Liver (tissue), 9 donors: ENCODE results near the gene SERINC3. TPM values are rescaled to one million over a fixed set of nuclear protein-coding genes. Genes with fewer than 3 reads are reported as not detected.

Source experiments
- DNase-seq: peaks from one replicate; pipeline ENCODE4 v3.0.0-alpha.2; 2017; ENCODE audit warnings: low spot score
- H3K27ac ChIP-seq, 2 donors: one replicate each; pipeline ENCODE4 v1.7.0; 2013; ENCODE audit warnings: inconsistent platforms in 2 of 2, low read length in 2 of 2, control low read depth in 1 of 2, low read depth in 1 of 2, mild to moderate bottlenecking in 1 of 2
- H3K27me3 ChIP-seq, 4 donors: one replicate each; pipeline versions ENCODE4 v1.6.1 to v1.7.0; 2013; ENCODE audit warnings: low read length in 3 of 4, inconsistent platforms in 1 of 4, mild to moderate bottlenecking in 1 of 4, moderate library complexity in 1 of 4; ENCODE audit not compliant: control insufficient read depth in 4 of 4, insufficient read depth in 4 of 4
- H3K36me3 ChIP-seq, 4 donors: one replicate each; pipeline versions ENCODE4 v1.6.1 to v1.7.0; 2013; ENCODE audit warnings: low read length in 3 of 4, mild to moderate bottlenecking in 3 of 4, low read depth in 1 of 4, moderate library complexity in 1 of 4; ENCODE audit not compliant: control insufficient read depth in 4 of 4, insufficient read depth in 3 of 4
- H3K4me1 ChIP-seq, 4 donors: one replicate each; pipeline versions ENCODE4 v1.6.1 to v1.7.0; 2013; ENCODE audit warnings: low read length in 3 of 4, mild to moderate bottlenecking in 3 of 4, moderate library complexity in 1 of 4; ENCODE audit not compliant: control insufficient read depth in 4 of 4, insufficient read depth in 4 of 4
- H3K4me3 ChIP-seq, 3 donors: one replicate each; pipeline versions ENCODE4 v1.6.1 to v1.7.0; 2013; ENCODE audit warnings: low read length in 3 of 3, control low read depth in 1 of 3, low read depth in 1 of 3, mild to moderate bottlenecking in 1 of 3
- H3K9ac ChIP-seq, 2 donors: one replicate each; pipeline ENCODE4 v1.7.0; 2013; ENCODE audit warnings: low read length in 2 of 2, mild to moderate bottlenecking in 2 of 2, moderate library complexity in 2 of 2, control low read depth in 1 of 2, low read depth in 1 of 2
- H3K9me3 ChIP-seq, 4 donors: one replicate each; pipeline versions ENCODE4 v1.6.1 to v1.7.0; 2013; ENCODE audit warnings: low read length in 3 of 4; ENCODE audit not compliant: control insufficient read depth in 4 of 4
- CTCF ChIP-seq: fragments of 150-350 bp; IDR thresholded peaks from 2 replicates; pipeline ENCODE4 v1.5.1; 2017; ENCODE audit warnings: improper control_type of control experiment, low read depth, low read length; ENCODE audit not compliant: missing input control
- EGR1 ChIP-seq, 2 donors: IDR thresholded peaks; 2 replicates each; pipeline ENCODE4 v1.6.1; 2016 to 2018; ENCODE audit warnings: antibody characterized with exemption in 2 of 2, low read depth in 2 of 2
- FOXA1 ChIP-seq: IDR thresholded peaks from 2 replicates; pipeline ENCODE4 v1.6.1; 2016; ENCODE audit warnings: antibody characterized with exemption
- FOXA2 ChIP-seq: IDR thresholded peaks from 2 replicates; pipeline ENCODE4 v1.6.1; 2016; ENCODE audit warnings: antibody characterized with exemption
- GABPA ChIP-seq, 2 donors: IDR thresholded peaks in 1 of 2; conservative IDR thresholded peaks in 1 of 2; 2 replicates each; pipeline ENCODE4 v1.6.1; 2016; ENCODE audit warnings: antibody characterized with exemption in 2 of 2, mild to moderate bottlenecking in 1 of 2, moderate library complexity in 1 of 2
- HNF4A ChIP-seq, 2 donors: conservative IDR thresholded peaks; 2 replicates each; pipeline ENCODE4 v1.6.1; 2016; ENCODE audit warnings: antibody characterized with exemption in 2 of 2, mild to moderate bottlenecking in 2 of 2
- HNF4G ChIP-seq: IDR thresholded peaks from 2 replicates; pipeline ENCODE4 v1.6.1; 2016; ENCODE audit warnings: antibody characterized with exemption
- MAX ChIP-seq: IDR thresholded peaks from 2 replicates; pipeline ENCODE4 v1.6.1; 2016; ENCODE audit warnings: antibody characterized with exemption
- NR2F2 ChIP-seq: IDR thresholded peaks from 2 replicates; pipeline ENCODE4 v1.6.1; 2016; ENCODE audit warnings: antibody characterized with exemption
- RAD21 ChIP-seq, 2 donors: IDR thresholded peaks; 2 replicates each; pipeline ENCODE4 v1.6.1; 2016; ENCODE audit warnings: antibody characterized with exemption in 2 of 2, mild to moderate bottlenecking in 2 of 2
- REST ChIP-seq: IDR thresholded peaks from 2 replicates; pipeline ENCODE4 v1.6.1; 2016; ENCODE audit warnings: antibody characterized with exemption, mild to moderate bottlenecking
- RXRA ChIP-seq, 2 donors: IDR thresholded peaks; 2 replicates each; pipeline ENCODE4 v1.6.1; 2017 to 2018; ENCODE audit warnings: antibody characterized with exemption in 2 of 2, mild to moderate bottlenecking in 1 of 2
- SP1 ChIP-seq: IDR thresholded peaks from 2 replicates; pipeline ENCODE4 v1.6.1; 2018; ENCODE audit warnings: antibody characterized with exemption, mild to moderate bottlenecking
- TAF1 ChIP-seq: conservative IDR thresholded peaks from 2 replicates; pipeline ENCODE4 v1.6.1; 2016; ENCODE audit warnings: antibody characterized with exemption, mild to moderate bottlenecking
- YY1 ChIP-seq: IDR thresholded peaks from 2 replicates; pipeline ENCODE4 v1.6.1; 2016; ENCODE audit warnings: antibody characterized with exemption, mild to moderate bottlenecking
- ZBTB33 ChIP-seq: IDR thresholded peaks from 2 replicates; pipeline ENCODE4 v1.6.1; 2016; ENCODE audit warnings: antibody characterized with exemption
- WGBS: extraction: QIAGEN DNeasy Blood & Tissue Kit; methylation state at CpG from one replicate; pipeline ENCODE4 v1.1.7; 2013; 5-methylcytosine and 5-hydroxymethylcytosine counted together
- polyA plus RNA-seq, 2 donors: library from polyadenylated mRNA; stranded (reverse) in 1 of 2; unstranded in 1 of 2; fragments of 200-250 nt in 1 of 2; fragments of >200 nt in 1 of 2; fragmentation: Nextera tagmentation in 1 of 2; extraction: Ambion mirVana in 1 of 2; gene quantifications; one replicate each; pipeline versions ENCODE4 v1.2.1 to v1.2.3, GENCODE V29; 2013 to 2015
- total RNA-seq, 2 donors: library from RNA; depleted of rRNA; stranded (reverse); fragments of >200 nt; gene quantifications; one replicate each; pipeline ENCODE4 v1.2.3, GENCODE V29; 2014
- donor health status: healthy.
- donor health status: healthy.
- donor health status: healthy.
- donor health status: healthy.
- donor health status: healthy.

Gene SERINC3
- total and polyA plus RNA-seq, 4 donors, result 51.1 to 70.0 (median 58.5) TPM

- Histone ChIP-seq H3K4me1 (peaks cover 2 to 24% (median 22%) of the 10 kb centered on the region in 4 donors), H3K27me3 (no peaks in the 10 kb centered on the region), H3K27ac (peak overlapping the region; percentile 71 to 95), H3K4me3 (peak overlapping the region; percentile 67 to 97 (median 93)), H3K36me3 (no peaks in the 10 kb centered on the region), H3K9me3 (no peaks in the 10 kb centered on the region), H3K9ac (peak overlapping the region; percentile 80)
- no peak for DNase-seq
- TF ChIP-seq NR2F2, result peak; percentile 41
- TF ChIP-seq RAD21 (IDR thresholded peaks at IDR 0.05), result no peak
- 10% methylated on average over 11 of the region's 11 CpGs for WGBS
Observed at GRCh38 chr20:44532259-44532980, 10.6 kb upstream of the SERINC3 start.

- 86% methylated on average over 6 of the region's 6 CpGs for WGBS
- no peak for DNase-seq
- no peaks in the 10 kb centered on the region for H3K36me3 ChIP-seq
Observed at GRCh38 chr20:44528309-44528708, 6.4 kb upstream of the SERINC3 start.

More at GRCh38 chr20:44528309-44528708, 6.4 kb upstream of the SERINC3 start:
- TF ChIP-seq HNF4A (conservative IDR thresholded peaks at IDR 0.05) (no peak), NR2F2 (no peak), FOXA2 (no peak), SP1 (no peak), MAX (no peak), TAF1 (no peak), YY1 (no peak), GABPA (IDR thresholded peaks at IDR 0.05 in 1 of 2, conservative IDR thresholded peaks at IDR 0.05 in 1 of 2) (no peak), CTCF (no peak), ZBTB33 (no peak), FOXA1 (no peak), HNF4G (no peak), EGR1 (IDR thresholded peaks at IDR 0.05; ENCODE audit: low read depth in 2 of 2) (no peak), REST (no peak), RXRA (IDR thresholded peaks at IDR 0.05) (no peak), RAD21 (IDR thresholded peaks at IDR 0.05) (no peak)
- no peaks in the 10 kb centered on the region for H3K27me3 ChIP-seq
- no peak overlapping the region for H3K27ac ChIP-seq
- H3K9ac ChIP-seq, result no peak overlapping the region
- no peak overlapping the region for H3K4me3 ChIP-seq
- H3K4me1 ChIP-seq, result peaks cover 2 to 17% (median 13%) of the 10 kb centered on the region in 4 donors
- no peaks in the 10 kb centered on the region for H3K9me3 ChIP-seq
